NCI-H446 (cell line): ENCODE results near the gene HPRT1.

Experiments used
- DNase-seq, 2 experiments: peaks; one replicate each; lab custom pipeline; 2025; lab: John Stamatoyannopoulos, UW

The HPRT1 gene

DNA sequence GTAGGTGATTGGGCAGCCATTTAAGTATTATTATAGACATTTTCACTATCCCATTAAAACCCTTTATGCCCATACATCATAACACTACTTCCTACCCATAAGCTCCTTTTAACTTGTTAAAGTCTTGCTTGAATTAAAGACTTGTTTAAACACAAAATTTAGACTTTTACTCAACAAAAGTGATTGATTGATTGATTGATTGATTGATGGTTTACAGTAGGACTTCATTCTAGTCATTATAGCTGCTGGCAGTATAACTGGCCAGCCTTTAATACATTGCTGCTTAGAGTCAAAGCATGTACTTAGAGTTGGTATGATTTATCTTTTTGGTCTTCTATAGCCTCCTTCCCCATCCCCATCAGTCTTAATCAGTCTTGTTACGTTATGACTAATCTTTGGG lies 16.3 kb downstream of the HPRT1 start:
- no peak for DNase-seq

DNA sequence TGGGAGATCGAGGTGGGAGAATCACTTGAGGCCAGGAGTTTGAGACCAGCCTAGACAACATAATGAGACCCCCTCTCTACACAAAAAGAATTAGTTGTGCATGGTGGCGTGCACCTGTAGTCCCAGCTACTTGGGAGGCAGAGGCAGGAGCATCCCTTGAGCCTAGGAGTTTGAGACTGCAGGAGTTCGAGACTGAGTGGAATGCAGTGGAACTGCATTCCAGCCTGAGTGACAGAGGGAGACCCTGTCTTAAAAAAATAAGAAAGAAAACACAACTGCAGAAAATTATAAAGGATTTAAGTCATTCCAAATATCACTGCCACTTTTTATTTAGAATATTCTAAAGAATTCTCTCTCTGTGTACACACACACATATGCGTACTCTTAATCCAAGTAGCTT lies 18.4 kb downstream of the HPRT1 start:
- DNase-seq = no peak

DNA sequence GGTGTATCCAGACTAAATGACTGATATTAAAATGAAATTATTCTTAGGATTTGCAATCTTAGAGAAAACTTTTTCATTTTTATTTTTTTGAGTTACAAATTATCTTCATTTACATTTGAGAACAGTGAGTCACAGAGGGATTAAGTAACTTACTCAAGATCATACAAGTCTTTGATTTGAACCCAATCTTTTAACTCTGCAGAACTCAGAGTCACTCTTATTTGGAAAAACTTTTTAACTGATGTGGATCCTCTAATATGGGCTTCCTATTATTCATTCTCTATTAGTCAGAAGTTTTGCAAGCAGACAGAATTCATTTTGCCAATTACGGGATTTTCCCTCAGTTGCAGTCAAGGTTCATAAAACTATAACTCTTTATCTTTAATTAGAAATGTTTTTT lies 20.1 kb downstream of the HPRT1 start:
- DNase-seq = no peak

GRCh38 chrX:134481339-134481738 lies 21.4 kb downstream of the HPRT1 start:
- no peak for DNase-seq

DNA sequence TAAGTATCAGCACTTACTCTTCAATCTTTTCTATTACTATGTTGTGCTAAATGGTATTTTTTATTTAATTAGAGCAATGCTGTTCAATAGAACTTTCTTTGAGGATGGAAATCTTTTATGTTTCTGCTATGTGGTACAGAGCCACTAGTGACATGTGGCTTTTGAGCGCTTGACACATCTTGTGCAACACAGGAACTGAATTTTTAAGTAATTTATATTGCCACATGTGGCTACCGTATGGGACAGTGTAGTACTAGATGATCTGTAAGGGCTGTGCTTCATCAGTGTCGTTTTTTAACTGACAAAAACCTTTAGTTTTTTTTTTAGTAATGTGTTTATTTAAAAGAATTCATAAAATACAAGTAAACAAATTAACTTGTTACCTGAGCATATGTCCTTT lies 22.4 kb downstream of the HPRT1 start:
- no peak for DNase-seq

- DNase-seq = peak in 1 of 2 experiments; percentile 33
Observed at GRCh38 chrX:134484039-134484438, 24.1 kb downstream of the HPRT1 start.

DNA sequence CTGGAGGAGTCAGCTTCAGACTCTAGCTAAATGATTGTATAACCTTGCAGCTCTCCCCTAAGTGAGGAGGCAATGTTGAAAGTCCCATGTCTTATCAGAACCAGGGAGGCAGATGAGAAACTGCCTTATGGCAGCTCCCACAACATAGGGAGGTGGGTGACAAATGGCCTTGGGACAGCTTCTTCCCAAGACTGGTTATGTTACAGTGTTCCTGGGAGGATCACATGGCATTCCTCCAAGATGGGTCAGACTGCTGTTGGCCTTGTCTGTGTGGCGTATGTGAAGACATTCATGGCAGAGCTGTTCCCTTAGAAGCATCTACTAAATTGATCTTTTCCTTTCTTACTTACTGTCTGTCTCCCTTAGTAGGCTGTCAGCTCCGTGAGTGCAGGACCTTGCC lies 42.0 kb downstream of the HPRT1 start:
- no peak for DNase-seq

DNA sequence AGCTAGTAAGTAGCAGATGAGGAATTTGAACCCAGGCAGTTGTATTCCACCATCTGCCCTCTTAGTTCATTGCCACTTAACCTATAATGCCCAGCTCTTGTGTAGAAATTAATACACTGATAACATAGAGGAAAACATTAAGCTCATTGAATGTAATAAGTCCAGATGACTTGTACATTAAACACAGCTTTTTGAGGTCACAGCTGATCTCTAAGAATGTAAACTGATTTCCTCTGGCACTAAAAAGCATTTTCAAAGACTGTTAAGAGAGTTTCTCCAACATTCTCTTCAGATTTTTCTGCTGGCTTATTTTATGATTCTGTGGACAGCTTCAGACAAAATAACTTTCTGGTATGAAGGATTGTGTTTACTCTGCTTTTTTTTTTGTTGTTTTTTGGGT lies 42.7 kb downstream of the HPRT1 start:
- no peak for DNase-seq

GRCh38 chrX:134512566-134512965 lies 52.6 kb downstream of the HPRT1 start:
- no peak for DNase-seq

DNA sequence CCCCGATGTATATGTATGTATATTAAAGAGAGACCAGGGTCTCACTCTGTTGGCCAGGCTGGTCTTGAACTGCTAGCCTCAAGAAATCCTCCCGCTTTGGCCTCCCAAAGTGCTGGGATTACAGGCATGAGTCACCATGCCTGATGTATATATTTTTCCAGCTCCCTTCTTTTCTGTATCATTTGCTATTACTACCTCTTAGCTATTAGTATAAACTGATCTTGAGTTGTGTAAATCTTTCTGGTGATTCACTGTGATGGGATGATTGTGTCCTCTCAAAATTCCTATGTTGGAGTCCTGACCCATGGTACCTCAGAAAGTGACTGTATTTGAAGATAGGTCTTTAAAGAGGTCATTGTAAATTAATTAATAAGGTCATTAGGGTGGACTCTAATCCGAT lies 53.1 kb downstream of the HPRT1 start:
- no peak for DNase-seq

DNA sequence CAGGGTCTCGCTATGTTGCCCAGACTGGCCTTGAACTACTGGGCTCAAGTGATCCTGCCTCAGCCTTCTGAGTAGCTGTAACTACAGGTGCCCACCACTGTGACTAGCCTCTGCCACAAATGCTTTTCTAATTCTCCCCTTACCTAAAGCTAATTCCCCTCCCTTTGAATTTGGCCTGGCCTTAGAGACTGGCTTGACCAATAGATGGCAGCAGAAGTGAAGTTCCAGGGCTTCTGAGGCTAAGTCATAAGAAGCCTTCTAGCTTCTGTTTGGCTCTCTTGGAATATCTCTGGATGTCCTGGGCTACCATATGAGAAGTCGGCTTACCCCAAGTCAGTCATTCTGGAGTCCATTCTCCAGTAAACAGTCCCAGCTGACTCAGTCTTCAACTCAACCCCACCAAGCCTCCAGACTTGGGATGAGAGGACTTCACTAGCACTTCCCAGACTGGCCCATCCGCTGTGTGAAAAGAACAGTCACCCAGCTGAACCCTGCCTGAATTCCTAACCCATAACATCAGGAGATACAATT lies 61.0 kb downstream of the HPRT1 start:
- peak; percentile 34 to 45 for DNase-seq

- no peak for DNase-seq
Observed at GRCh38 chrX:134524181-134524580, 64.2 kb downstream of the HPRT1 start.

DNA sequence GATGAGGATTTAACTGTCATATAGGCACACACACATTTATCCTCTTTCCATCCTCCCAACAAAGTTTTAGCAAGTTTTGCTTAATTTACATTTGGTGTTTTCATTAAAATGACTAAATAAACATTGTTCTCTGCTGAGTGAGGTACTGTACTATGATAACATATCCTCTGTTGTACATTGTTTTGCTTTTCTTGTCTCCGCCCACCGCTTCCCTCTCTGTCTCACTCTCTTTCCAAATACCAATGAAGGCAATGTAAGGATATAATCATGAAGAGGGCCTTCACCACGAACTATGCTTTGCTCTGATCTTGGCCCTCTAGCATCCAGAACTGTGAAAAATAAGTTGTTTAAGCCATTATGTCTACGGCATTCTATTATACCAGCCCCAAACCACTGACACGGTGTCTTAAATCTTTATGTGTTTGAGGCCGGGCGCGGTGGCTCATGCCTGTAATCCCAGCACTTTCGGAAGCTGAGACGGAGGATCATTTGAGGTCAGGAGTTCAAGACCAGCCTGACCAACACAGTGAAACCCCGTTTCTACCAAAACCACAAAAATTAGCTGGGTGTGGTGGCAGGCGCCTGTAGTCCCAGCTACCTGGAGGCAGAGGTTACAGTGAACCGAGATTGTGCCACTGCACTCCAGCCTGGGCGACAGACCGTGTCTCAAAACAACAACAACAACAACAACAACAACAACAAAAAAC lies 65.3 kb downstream of the HPRT1 start:
- no peak for DNase-seq

DNA sequence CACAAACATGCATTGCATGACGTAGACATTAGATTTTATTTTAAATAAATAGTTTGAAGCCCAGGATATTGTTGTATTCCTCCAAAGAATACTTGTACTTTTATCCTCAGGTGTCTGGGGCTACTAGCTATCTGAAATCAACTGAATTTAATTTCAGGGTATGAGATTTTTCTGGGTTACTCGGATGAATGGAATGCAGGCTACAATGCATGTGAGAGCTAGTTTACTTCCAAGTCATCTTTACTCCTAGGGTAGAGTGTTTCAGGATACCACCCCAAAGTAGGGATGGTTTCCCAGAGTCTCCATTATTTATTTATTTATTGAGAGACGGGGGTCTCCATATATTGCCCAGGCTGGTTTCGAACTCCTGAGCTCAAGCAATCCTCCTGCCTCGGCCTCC lies 66.4 kb downstream of the HPRT1 start:
- DNase-seq = no peak

GRCh38 chrX:134528960-134529359 lies 69.0 kb downstream of the HPRT1 start:
- DNase-seq = no peak

- DNase-seq = no peak
Observed at GRCh38 chrX:134529481-134529880, 69.5 kb downstream of the HPRT1 start.

- DNase-seq = no peak
Observed at GRCh38 chrX:134530845-134531244, 70.9 kb downstream of the HPRT1 start.

DNA sequence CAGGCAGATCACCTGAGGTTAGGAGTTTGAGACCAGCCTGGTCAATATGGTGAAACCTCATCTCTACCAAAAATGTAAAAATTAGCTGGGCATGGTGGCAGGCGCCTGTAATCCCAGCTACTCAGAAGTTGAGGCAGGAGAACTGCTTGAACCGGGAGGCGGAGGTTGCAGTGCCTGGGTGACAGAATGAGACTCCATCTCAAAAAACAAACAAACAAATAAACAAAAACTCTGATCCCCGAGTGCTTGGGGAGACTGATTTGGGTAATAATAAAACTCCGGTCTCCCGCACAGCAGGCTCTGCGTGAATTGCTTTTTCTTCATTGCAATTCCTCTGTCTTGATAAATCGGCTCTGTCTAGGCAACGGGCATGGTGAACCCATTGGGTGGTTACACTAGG lies 73.4 kb downstream of the HPRT1 start:
- DNase-seq = no peak

DNA sequence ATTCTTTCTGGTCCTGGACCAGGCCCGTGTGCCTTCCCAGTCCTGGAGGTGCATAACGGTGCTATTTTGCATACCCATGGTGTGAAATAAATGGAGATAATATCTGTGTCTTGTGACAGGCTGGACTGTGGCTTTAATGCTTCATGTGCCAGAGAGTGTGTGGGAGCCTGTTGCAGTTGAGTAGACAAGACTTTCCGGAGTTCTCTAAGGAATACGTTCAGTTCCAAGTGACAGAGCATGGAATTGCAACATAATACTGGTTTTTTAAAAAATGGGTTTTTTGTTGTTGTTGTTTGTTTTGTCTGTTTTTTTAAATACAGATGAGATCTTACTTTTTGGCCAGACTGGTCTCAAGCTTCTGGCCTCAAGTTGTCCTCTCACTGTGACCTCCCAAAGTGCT lies 74.0 kb downstream of the HPRT1 start:
- DNase-seq = no peak

- no peak for DNase-seq
Observed at GRCh38 chrX:134537179-134537955, 77.4 kb downstream of the HPRT1 start.

- no peak for DNase-seq
Observed at GRCh38 chrX:134538316-134538715, 78.4 kb downstream of the HPRT1 start.

GRCh38 chrX:134541906-134542305 lies 81.9 kb downstream of the HPRT1 start:
- DNase-seq = no peak

DNA sequence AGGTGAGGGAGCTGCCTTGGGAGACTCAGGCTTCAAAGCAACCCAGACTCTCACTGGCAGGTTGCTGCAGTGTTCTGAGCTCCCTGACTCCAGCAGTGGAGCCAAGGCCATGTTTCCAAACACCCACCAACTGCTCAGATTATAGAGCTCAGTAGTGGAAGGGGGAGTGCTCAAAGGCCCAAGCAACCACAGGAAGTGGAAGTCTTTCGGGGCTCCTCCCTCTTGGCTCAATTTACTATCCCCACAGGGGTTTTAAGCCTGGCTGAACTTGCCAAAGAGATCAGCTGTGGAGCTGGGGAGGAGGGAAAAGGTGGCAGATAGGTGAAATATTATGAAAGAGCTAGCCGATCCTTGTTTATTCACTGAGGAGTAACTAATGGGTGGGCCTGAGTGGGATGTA lies 82.5 kb downstream of the HPRT1 start:
- peak; percentile 5 to 59 for DNase-seq
